ENCODE data around the gene SMAD9.

Gene SMAD9

DNA sequence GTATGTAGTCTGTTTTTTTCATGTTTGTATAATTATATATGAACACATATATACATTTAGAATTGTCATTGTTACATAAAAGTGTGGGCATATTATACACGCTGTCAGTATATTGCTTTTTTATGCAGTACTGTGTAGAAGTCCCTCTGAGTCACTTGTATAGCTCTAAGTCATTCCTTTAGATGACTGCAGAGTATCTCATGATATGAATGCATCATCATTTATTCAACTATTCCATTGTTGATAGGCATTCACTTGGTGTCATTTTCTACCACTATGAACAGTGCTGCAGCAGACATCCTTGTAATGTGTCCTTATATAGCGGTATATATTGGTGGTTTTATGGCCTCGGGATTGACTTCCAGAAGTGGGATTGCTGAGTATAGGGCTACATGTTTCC lies 85.7 kb downstream of the SMAD9 start:
- TF ChIP-seq, protein P1, sequence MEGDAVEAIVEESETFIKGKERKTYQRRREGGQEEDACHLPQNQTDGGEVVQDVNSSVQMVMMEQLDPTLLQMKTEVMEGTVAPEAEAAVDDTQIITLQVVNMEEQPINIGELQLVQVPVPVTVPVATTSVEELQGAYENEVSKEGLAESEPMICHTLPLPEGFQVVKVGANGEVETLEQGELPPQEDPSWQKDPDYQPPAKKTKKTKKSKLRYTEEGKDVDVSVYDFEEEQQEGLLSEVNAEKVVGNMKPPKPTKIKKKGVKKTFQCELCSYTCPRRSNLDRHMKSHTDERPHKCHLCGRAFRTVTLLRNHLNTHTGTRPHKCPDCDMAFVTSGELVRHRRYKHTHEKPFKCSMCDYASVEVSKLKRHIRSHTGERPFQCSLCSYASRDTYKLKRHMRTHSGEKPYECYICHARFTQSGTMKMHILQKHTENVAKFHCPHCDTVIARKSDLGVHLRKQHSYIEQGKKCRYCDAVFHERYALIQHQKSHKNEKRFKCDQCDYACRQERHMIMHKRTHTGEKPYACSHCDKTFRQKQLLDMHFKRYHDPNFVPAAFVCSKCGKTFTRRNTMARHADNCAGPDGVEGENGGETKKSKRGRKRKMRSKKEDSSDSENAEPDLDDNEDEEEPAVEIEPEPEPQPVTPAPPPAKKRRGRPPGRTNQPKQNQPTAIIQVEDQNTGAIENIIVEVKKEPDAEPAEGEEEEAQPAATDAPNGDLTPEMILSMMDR (IDR thresholded peaks at IDR 0.05; ENCODE audit: low read depth, low read length), result no peak
- in situ Hi-C loops (cut with HindIII; ENCODE audit: low sequenced_read_pairs), result no loop called here
- no peak overlapping the region for H3K4me3 ChIP-seq (ENCODE audit: low read depth, low read length)
- DNase-seq (ENCODE audit: low read depth, low spot score), result no peak

DNA sequence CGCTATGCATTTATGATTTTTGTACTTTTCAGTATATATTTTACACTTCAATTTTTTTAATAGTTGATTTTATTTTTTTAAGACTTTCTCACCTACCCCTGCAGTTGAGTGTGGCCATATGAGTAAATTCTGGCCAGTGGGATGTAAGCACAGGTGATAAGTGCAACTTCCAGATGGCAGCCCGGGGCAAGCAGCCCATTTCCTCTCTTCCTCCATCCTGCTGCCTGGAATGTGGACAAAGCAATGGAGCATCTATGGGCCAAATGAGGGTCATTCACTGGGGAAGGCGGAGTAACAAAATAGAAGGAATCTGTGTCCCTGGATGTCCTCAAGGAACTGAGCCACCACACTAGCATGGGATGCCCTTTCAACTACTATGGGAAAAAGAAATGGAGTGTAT lies 88.7 kb downstream of the SMAD9 start:
- TF ChIP-seq, protein P1 (IDR thresholded peaks at IDR 0.05; ENCODE audit: low read depth, low read length), result no peak
- in situ Hi-C loops (cut with HindIII; ENCODE audit: low sequenced_read_pairs), result no loop called here
- H3K4me3 ChIP-seq (ENCODE audit: low read depth, low read length), result no peak overlapping the region
- DNase-seq (ENCODE audit: low read depth, low spot score), result no peak

DNA sequence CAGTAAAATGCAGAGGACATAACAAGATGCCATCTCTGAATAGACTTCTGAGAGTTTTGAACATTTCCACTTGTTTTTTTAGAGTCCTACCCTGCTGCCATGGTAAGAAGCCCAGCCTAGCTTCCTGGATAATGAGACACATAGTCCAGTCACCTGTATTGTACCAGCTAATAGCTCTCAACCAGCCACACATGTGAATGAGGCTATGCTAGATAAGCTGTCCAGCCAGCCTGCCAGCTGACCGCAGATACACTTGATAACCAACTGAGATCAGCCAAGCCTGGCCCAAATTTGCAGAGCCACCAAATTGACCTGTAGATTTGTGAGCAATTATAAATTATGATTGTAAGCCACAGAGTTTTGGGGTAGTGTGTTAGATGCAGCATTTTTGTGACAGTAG lies 90.3 kb downstream of the SMAD9 start:
- H3K4me3 ChIP-seq (ENCODE audit: low read depth, low read length), result no peak overlapping the region
- no peak for DNase-seq (ENCODE audit: low read depth, low spot score)
- TF ChIP-seq, protein P1 (IDR thresholded peaks at IDR 0.05; ENCODE audit: low read depth, low read length), result no peak
- in situ Hi-C loops (cut with HindIII; ENCODE audit: low sequenced_read_pairs), result no loop called here

DNA sequence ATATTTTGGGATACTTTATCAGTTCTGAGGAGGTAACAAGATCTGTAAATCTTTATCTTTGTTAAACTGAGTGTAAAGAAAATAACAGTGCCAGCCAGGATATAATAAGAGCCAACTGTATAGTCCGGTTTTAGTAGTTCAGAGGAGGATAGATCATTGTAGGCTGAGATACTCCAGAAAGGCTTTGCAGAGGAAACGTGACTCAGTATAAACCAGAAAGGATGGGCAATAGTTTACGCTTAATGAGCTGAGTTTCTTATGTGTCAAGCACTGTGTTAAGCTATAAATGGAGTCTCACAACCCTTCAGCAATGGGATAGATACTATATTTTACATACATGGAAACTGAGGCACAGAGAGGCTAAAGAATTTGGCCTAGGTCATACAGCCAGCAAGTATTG lies 97.3 kb downstream of the SMAD9 start:
- TF ChIP-seq, protein P1 (IDR thresholded peaks at IDR 0.05; ENCODE audit: low read depth, low read length), result no peak
- no peak overlapping the region for H3K4me3 ChIP-seq (ENCODE audit: low read depth, low read length)

DNA sequence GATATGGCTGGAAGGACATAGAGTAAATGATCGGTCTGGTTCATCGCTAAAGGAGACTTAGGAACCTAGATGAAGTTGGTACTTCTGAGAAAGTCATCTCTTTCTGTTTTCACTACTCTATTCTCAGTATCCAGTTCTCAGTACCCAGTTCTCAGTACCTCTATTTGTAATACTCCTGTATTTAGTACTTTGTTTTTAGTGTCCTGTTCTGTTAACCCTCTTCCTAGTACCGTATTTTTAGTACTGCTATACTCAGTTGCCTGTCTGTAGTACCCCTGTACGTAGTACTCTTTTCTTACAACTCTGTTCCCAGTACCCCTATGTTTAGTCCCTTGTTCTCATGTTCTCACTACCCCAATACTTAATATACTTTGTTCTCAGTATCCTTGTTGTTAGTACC lies 99.8 kb downstream of the SMAD9 start:
- H3K4me3 ChIP-seq (ENCODE audit: low read depth, low read length), result peak overlapping the region; percentile 80
- DNase-seq (ENCODE audit: low read depth, low spot score), result peak; percentile 13
- in situ Hi-C loops (cut with HindIII; ENCODE audit: low sequenced_read_pairs), result no loop called here
- TF ChIP-seq, protein P1 (IDR thresholded peaks at IDR 0.05; ENCODE audit: low read depth, low read length), result no peak

More for the DNA sequence above, 97.3 kb downstream of the SMAD9 start:
- DNase-seq (ENCODE audit: low read depth, low spot score), result peak; percentile 28
- in situ Hi-C loops (cut with HindIII; ENCODE audit: low sequenced_read_pairs), result no loop called here

DNA sequence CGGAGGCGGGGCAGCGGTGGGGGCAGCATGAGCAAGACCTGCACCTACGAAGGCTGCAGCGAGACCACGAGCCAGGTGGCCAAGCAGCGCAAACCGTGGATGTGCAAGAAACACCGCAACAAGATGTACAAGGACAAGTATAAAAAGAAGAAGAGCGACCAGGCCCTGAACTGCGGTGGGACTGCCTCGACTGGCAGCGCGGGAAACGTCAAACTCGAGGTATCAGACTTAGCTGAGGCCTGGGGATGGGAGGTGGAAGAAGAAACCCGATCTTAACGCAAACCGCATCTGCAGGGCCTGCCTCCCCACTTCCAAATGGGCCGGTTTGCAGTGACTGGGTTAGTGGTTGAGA lies 100.3 kb downstream of the SMAD9 start:
- H3K4me3 ChIP-seq (ENCODE audit: low read depth, low read length), result peak overlapping the region; percentile 80
- in situ Hi-C loops (cut with HindIII; ENCODE audit: low sequenced_read_pairs), result no loop called here
- peak; percentile 26 for DNase-seq (ENCODE audit: low read depth, low spot score)
- TF ChIP-seq, protein P1 (IDR thresholded peaks at IDR 0.05; ENCODE audit: low read depth, low read length), result no peak
